ENCODE data around the gene YWHAQ.

Gene YWHAQ

GRCh38 chr2:9644021-9644420, 13.2 kb upstream of the YWHAQ start:
- DNase-seq (ENCODE audit: low read depth) = peak; percentile 69
- no peak for TF ChIP-seq CTCF (IDR thresholded peaks at IDR 0.05; ENCODE audit: control insufficient read depth, extremely low read depth, insufficient read depth)
- H3K4me3 ChIP-seq (ENCODE audit: low read depth, low read length) = no peak overlapping the region

GRCh38 chr2:9641641-9642040, 10.8 kb upstream of the YWHAQ start:
- no peak for DNase-seq (ENCODE audit: low read depth)
- no peak overlapping the region for H3K4me3 ChIP-seq (ENCODE audit: low read depth, low read length)
- no peak for TF ChIP-seq CTCF (IDR thresholded peaks at IDR 0.05; ENCODE audit: control insufficient read depth, extremely low read depth, insufficient read depth)

- no peak for TF ChIP-seq CTCF (IDR thresholded peaks at IDR 0.05; ENCODE audit: control insufficient read depth, extremely low read depth, insufficient read depth)
- H3K4me3 ChIP-seq (ENCODE audit: low read depth, low read length) = no peak overlapping the region
- no peak for DNase-seq (ENCODE audit: low read depth)
Measured at GRCh38 chr2:9640403-9641104, 9.8 kb upstream of the YWHAQ start.

DNA sequence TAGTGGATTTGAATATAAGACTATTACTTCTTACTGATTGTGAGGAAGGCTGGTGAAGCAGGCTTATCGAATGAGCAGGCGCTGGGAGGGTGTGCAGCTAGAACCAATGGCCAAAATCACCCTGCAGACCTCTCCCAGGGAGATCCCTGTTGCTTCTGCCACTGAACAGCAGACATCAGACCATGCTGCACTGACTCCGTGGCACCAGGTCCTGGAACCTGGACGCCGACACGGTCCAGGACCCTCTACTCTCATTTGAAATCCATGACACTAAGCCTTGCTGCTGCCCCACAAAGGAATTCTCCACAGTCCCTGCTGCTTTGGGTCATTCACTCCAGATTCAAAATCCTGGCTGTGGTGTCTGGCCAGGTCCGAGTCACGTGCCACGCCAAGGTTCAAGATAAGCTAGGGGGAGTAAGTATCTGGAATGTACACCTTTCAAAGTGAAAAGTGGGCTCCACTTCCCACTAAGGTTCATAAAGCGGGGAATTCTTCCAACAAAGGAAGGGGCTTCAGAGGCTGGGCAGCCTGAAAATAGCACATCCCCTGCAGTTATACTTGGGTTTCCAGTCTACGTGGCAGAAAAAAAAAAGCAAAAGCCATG, 9.0 kb upstream of the YWHAQ start:
- DNase-seq (ENCODE audit: low read depth) = no peak
- H3K4me3 ChIP-seq (ENCODE audit: low read depth, low read length) = no peak overlapping the region
- no peak for TF ChIP-seq CTCF (IDR thresholded peaks at IDR 0.05; ENCODE audit: control insufficient read depth, extremely low read depth, insufficient read depth)

GRCh38 chr2:9639000-9639602, 8.3 kb upstream of the YWHAQ start:
- H3K4me3 ChIP-seq (ENCODE audit: low read depth, low read length) = no peak overlapping the region
- no peak for TF ChIP-seq CTCF (IDR thresholded peaks at IDR 0.05; ENCODE audit: control insufficient read depth, extremely low read depth, insufficient read depth)
- no peak for DNase-seq (ENCODE audit: low read depth)

DNA sequence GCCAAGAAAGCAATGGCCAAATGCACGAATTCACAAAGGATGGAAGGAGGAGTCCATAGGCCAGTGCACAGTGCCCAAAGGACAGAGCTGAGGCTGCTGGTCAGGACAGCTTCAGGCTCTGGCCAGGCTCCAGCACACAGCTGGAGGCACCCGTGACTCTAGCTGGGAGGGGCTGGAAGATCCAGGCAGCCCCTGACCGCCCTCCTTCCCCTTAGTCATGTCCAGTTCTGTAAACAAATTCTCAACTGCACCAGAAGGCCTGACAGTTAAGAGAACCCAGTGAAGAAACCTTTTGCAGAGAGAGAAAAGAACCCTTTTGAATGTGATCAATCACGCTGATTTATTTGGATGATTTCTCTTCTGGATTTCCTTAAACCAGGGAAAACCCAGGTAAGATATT, 7.7 kb upstream of the YWHAQ start:
- DNase-seq (ENCODE audit: low read depth) = no peak
- no peak overlapping the region for H3K4me3 ChIP-seq (ENCODE audit: low read depth, low read length)
- no peak for TF ChIP-seq CTCF (IDR thresholded peaks at IDR 0.05; ENCODE audit: control insufficient read depth, extremely low read depth, insufficient read depth)
